ENCODE measurements around the gene G0S2.
A peak's percentile ranks its signal among the peaks of the same experiment; 100 is the strongest.

DNA sequence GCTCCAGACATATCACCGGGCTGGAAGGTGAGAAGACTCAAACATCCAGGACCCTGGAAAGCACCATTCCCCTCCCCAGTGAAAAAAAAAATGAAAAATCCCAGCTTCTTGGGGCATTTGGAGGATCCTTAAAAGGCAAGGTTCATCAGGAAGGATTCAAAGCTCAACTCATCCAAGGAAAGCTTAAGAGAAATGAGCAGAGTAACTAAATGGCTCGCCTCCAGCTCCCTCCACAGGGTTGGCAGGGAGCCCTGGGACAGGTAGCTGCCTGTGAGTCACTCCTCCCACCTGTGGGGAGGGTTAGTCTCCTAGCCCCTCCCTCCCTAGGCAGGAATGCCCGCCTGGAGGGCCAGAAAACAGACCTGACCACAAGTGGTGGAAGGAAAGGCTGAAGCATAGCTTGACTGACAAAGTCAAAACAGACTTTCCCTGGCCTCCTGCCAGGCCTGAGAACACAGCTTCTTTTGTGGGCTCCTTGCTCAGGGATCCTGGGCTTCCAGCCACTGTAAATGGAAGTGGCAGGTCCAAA is 22.3 kb upstream of the G0S2 start:
- TF ChIP-seq, protein P1, sequence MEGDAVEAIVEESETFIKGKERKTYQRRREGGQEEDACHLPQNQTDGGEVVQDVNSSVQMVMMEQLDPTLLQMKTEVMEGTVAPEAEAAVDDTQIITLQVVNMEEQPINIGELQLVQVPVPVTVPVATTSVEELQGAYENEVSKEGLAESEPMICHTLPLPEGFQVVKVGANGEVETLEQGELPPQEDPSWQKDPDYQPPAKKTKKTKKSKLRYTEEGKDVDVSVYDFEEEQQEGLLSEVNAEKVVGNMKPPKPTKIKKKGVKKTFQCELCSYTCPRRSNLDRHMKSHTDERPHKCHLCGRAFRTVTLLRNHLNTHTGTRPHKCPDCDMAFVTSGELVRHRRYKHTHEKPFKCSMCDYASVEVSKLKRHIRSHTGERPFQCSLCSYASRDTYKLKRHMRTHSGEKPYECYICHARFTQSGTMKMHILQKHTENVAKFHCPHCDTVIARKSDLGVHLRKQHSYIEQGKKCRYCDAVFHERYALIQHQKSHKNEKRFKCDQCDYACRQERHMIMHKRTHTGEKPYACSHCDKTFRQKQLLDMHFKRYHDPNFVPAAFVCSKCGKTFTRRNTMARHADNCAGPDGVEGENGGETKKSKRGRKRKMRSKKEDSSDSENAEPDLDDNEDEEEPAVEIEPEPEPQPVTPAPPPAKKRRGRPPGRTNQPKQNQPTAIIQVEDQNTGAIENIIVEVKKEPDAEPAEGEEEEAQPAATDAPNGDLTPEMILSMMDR (IDR thresholded peaks at IDR 0.05; ENCODE audit: insufficient read depth, low read length) = no peak
- TF ChIP-seq, protein P2, sequence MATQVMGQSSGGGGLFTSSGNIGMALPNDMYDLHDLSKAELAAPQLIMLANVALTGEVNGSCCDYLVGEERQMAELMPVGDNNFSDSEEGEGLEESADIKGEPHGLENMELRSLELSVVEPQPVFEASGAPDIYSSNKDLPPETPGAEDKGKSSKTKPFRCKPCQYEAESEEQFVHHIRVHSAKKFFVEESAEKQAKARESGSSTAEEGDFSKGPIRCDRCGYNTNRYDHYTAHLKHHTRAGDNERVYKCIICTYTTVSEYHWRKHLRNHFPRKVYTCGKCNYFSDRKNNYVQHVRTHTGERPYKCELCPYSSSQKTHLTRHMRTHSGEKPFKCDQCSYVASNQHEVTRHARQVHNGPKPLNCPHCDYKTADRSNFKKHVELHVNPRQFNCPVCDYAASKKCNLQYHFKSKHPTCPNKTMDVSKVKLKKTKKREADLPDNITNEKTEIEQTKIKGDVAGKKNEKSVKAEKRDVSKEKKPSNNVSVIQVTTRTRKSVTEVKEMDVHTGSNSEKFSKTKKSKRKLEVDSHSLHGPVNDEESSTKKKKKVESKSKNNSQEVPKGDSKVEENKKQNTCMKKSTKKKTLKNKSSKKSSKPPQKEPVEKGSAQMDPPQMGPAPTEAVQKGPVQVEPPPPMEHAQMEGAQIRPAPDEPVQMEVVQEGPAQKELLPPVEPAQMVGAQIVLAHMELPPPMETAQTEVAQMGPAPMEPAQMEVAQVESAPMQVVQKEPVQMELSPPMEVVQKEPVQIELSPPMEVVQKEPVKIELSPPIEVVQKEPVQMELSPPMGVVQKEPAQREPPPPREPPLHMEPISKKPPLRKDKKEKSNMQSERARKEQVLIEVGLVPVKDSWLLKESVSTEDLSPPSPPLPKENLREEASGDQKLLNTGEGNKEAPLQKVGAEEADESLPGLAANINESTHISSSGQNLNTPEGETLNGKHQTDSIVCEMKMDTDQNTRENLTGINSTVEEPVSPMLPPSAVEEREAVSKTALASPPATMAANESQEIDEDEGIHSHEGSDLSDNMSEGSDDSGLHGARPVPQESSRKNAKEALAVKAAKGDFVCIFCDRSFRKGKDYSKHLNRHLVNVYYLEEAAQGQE (IDR thresholded peaks at IDR 0.05; ENCODE audit: insufficient replicate concordance, low read depth) = peak; percentile 84
- TF ChIP-seq POLR2AphosphoS5 (IDR thresholded peaks at IDR 0.05; ENCODE audit: low read depth) = no peak

Data from HL-60 (cell line).